Measurements from ENCODE around the gene TAF4B.

- TF ChIP-seq GATA2 (IDR thresholded peaks at IDR 0.05; ENCODE audit: low read depth, low read length) = no peak
- no peak for TF ChIP-seq GATA3 (IDR thresholded peaks at IDR 0.05; ENCODE audit: low read depth, low read length)
These were observed 209.3 kb downstream of the TAF4B start for GRCh38 chr18:26435415-26436095.
